ENCODE results near the gene PRRT3.
"Not testable (repeated sequence)": the region's sequence is repeated elsewhere in the genome, so short reads cannot be mapped to it uniquely, and the experiment has no call there.

The PRRT3 gene

DNA sequence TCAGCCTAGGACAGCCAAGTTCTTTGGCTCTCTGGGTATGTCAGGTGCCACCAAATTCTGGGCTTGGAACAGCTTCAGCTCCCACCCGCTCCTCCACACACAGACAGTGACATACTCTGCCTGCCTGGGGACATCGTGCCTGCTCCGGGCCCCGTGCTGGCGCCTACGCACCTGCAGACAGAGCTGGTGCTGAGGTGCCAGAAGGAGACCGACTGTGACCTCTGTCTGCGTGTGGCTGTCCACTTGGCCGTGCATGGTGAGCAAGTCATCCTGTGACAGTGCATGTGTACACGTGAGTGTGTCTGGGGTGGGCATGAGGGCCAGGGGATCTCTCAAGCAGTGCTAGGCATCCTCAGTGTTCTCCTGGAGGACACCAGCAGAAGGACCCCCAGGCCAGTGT, 34.4 kb downstream of the PRRT3 start:
- DNase-seq = no peak

GRCh38 chr3:9916734-9917680, 35.2 kb downstream of the PRRT3 start, which contains the start of gene IL17RC:
IL17RC (plus strand) TSS chr3:9917098; CDS start chr3:9917316, 218 bp downstream.
- DNase-seq = peak; percentile 31 to 52

- no peak for DNase-seq
These were observed 35.9 kb downstream of the PRRT3 start for GRCh38 chr3:9916346-9916733.

DNA sequence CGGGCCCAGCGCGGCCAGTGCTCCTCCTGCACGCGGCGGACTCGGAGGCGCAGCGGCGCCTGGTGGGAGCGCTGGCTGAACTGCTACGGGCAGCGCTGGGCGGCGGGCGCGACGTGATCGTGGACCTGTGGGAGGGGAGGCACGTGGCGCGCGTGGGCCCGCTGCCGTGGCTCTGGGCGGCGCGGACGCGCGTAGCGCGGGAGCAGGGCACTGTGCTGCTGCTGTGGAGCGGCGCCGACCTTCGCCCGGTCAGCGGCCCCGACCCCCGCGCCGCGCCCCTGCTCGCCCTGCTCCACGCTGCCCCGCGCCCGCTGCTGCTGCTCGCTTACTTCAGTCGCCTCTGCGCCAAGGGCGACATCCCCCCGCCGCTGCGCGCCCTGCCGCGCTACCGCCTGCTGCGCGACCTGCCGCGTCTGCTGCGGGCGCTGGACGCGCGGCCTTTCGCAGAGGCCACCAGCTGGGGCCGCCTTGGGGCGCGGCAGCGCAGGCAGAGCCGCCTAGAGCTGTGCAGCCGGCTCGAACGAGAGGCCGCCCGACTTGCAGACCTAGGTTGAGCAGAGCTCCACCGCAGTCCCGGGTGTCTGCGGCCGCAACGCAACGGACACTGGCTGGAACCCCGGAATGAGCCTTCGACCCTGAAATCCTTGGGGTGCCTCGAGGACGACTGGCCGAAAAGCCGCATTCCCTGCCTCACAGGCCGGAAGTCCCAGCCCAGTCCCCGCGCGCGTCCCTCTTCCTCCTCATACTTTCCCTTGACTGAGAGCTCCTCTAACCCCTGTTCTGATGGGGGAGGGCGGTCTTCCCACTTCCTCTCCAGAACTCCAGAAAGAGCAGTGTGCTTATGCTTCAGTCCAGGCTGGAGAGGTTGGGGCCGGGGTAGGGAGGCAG, 36.7 kb downstream of the PRRT3 start:
- no peak for DNase-seq

GRCh38 chr3:9914559-9915253, 37.5 kb downstream of the PRRT3 start:
- no peak for DNase-seq

GRCh38 chr3:9914011-9914410, 38.2 kb downstream of the PRRT3 start:
- DNase-seq = no peak

DNA sequence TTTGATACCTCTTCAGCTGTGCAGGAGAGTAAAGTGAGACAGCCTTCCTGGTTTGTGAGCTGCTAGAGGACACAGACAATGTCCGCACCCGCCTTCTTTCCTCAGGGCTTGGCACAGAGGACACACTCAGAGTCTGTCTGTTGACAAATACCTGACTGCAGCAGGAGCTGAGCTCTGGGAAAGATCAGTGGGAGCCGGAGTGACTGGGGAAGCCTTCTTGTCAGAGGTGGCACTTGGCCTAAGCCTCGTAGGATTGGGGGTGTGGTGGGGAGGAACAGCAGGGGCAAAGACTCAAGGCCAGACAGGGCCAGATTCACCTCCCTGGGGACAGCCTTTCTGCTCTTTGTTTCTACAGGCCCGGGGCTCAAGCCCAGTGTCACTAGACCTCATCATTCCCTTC, 38.6 kb downstream of the PRRT3 start:
- DNase-seq = no peak

- DNase-seq = no peak
These were observed 39.8 kb downstream of the PRRT3 start for GRCh38 chr3:9912294-9912935.

- no peak for DNase-seq
These were observed 40.3 kb downstream of the PRRT3 start for GRCh38 chr3:9911863-9912262.

GRCh38 chr3:9909221-9910013, 42.8 kb downstream of the PRRT3 start:
- no peak for DNase-seq

- DNase-seq = no peak
These were observed 43.9 kb downstream of the PRRT3 start for GRCh38 chr3:9908286-9908685.

DNA sequence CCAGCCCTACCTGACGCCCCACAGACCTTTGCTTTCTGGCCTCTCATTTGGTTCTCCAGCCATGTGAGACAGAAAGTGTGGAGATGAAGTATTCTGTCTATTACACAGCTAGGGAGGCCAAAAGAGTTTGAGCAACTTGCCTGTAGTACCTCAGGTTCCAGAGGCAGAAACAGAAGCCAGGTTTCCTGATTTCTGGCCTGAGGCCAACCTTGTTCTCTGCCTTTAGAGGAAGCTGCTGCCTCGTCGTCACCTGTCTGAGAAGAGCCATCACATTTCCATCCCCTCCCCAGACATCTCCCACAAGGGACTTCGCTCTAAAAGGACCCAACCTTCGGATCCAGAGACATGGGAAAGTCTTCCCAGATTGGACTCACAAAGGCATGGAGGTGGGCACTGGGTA, 45.7 kb downstream of the PRRT3 start:
- DNase-seq = no peak

- no peak for DNase-seq
These were observed 48.3 kb downstream of the PRRT3 start for GRCh38 chr3:9903904-9904303.

- DNase-seq = no peak
These were observed 49.0 kb downstream of the PRRT3 start for GRCh38 chr3:9903238-9903624.

GRCh38 chr3:9902372-9903237, 49.6 kb downstream of the PRRT3 start, which contains the start of gene IL17RE:
IL17RE (plus strand) TSS chr3:9902848; CDS start chr3:9902933, 85 bp downstream.
- DNase-seq = no peak

- DNase-seq = no peak
These were observed 50.2 kb downstream of the PRRT3 start for GRCh38 chr3:9901967-9902366.

DNA sequence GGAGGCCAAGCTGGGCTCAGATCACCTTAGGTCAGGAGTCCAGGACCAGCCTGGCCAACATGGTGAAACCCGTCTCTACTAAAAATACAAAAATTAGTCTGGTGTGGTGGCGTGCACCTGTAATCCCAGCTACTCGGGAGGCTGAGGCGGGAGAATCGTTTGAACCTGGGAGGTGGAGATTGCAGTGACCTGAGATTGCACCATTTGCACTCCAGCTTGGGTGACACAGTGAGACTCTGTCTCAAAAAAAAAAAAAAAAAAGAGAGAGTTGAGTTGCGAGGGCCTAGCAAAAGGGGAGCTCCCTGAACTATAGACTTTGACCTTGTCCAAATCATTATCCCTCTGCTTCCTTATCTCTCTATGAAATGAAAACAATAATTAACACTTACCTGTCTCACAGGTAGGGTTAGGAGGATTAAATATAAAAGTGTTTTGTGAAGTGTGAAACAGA, 51.2 kb downstream of the PRRT3 start:
- DNase-seq = not testable (repeated sequence)

DNA sequence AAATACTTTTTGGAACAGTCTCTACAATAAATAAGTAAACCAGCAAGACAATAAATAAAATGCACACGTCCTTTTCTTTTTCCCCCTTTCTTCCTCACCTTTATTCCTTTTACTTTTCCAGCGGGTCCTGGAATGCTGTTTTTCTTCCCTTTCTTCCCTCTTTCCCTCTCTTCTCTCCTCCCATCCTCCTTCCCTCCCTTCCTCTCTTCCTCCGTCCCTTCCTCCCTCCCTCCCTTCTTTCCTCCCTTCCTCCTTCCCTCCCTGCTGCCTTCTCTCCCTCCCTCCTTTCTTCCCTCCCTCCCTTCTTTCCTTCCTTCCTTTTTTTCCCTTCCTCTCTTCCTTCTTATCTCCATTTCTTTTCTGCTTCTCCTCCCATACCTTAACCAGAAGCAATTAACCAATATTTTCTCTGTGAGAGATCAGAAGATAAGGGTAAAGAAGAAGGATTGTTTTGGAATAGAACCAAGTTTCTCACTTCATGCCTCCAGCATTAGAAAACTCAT, 52.9 kb downstream of the PRRT3 start:
- DNase-seq = no peak

GRCh38 chr3:9898467-9899241, 53.6 kb downstream of the PRRT3 start:
- DNase-seq = no peak

All from NCI-H187 (cell line).